Trophoblast cell (in vitro differentiated cells and primary cell): ENCODE measurements around the gene LMTK2.

Experiments
- DNase-seq, 2 donors: peaks; one replicate each; pipeline ENCODE4 v3.0.0-alpha.2; 2016
- H2AFZ ChIP-seq: 2 replicates; pipeline ENCODE4 v1.6.1; 2013; ENCODE audit warnings: low read length, moderate library complexity, mild to moderate bottlenecking; ENCODE audit not compliant: insufficient read depth, poor library complexity
- H2AK5ac ChIP-seq: 2 replicates; pipeline ENCODE4 v1.6.1; 2013; ENCODE audit warnings: mild to moderate bottlenecking, low read length
- H2BK120ac ChIP-seq: 2 replicates; pipeline ENCODE4 v1.6.1; 2013; ENCODE audit warnings: low read length, mild to moderate bottlenecking, moderate library complexity; ENCODE audit not compliant: insufficient read depth, poor library complexity
- H2BK12ac ChIP-seq: 2 replicates; pipeline ENCODE4 v1.6.1; 2013; ENCODE audit warnings: mild to moderate bottlenecking, low read length, moderate library complexity
- H2BK5ac ChIP-seq: 2 replicates; pipeline ENCODE4 v1.6.1; 2013; ENCODE audit warnings: low read length, low read depth, moderate library complexity, mild to moderate bottlenecking; ENCODE audit not compliant: poor library complexity
- H3K14ac ChIP-seq: 2 replicates; pipeline ENCODE4 v1.6.1; 2013; ENCODE audit warnings: mild to moderate bottlenecking, low read length
- H3K18ac ChIP-seq: 2 replicates; pipeline ENCODE4 v1.6.1; 2013; ENCODE audit warnings: mild to moderate bottlenecking, low read length
- H3K23ac ChIP-seq: 2 replicates; pipeline ENCODE4 v1.6.1; 2013; ENCODE audit warnings: low read length
- H3K27ac ChIP-seq: 2 replicates; pipeline ENCODE4 v1.5.1; 2013; ENCODE audit warnings: low read depth, mild to moderate bottlenecking, inconsistent platforms, low read length, moderate library complexity
- H3K27me3 ChIP-seq: 2 replicates; pipeline ENCODE4 v1.6.1; 2013; ENCODE audit warnings: inconsistent platforms, mild to moderate bottlenecking, low read length, moderate library complexity; ENCODE audit not compliant: insufficient read depth
- H3K36me3 ChIP-seq, 2 experiments: 1 replicate in 1 of 2; 2 replicates in 1 of 2; pipeline ENCODE4 v1.6.1; 2013; ENCODE audit warnings: low read length in 2 of 2, mild to moderate bottlenecking in 2 of 2, moderate library complexity in 1 of 2; ENCODE audit not compliant: insufficient read depth in 2 of 2, control insufficient read depth in 1 of 2
- H3K4ac ChIP-seq: 2 replicates; pipeline ENCODE4 v1.6.1; 2013; ENCODE audit warnings: low read depth, mild to moderate bottlenecking, low read length, moderate library complexity
- H3K4me1 ChIP-seq, 2 experiments: 1 replicate in 1 of 2; 2 replicates in 1 of 2; pipeline ENCODE4 v1.6.1; 2013; ENCODE audit warnings: low read length in 2 of 2, mild to moderate bottlenecking in 2 of 2, moderate library complexity in 1 of 2; ENCODE audit not compliant: insufficient read depth in 2 of 2, control insufficient read depth in 1 of 2
- H3K4me2 ChIP-seq: 2 replicates; pipeline ENCODE4 v1.6.1; 2013; ENCODE audit warnings: inconsistent platforms, mild to moderate bottlenecking, low read length, moderate library complexity
- H3K4me3 ChIP-seq: 2 replicates; pipeline ENCODE4 v1.5.1; 2013; ENCODE audit warnings: mild to moderate bottlenecking, low read depth, low read length, inconsistent platforms
- H3K79me1 ChIP-seq: one replicate; pipeline ENCODE4 v1.6.1; 2013; ENCODE audit warnings: low read length
- H3K79me2 ChIP-seq: 2 replicates; pipeline ENCODE4 v1.6.1; 2013; ENCODE audit warnings: low read length, mild to moderate bottlenecking; ENCODE audit not compliant: control insufficient read depth, insufficient read depth, poor library complexity
- H3K9ac ChIP-seq: 2 replicates; pipeline ENCODE4 v1.6.1; 2013; ENCODE audit warnings: mild to moderate bottlenecking, low read length
- H3K9me3 ChIP-seq: 2 replicates; pipeline ENCODE4 v1.6.1; 2013; ENCODE audit warnings: low read depth, mild to moderate bottlenecking, control low read depth, inconsistent platforms, low read length; ENCODE audit not compliant: insufficient read depth
- H4K12ac ChIP-seq: 2 replicates; pipeline ENCODE4 v1.6.1; 2013; ENCODE audit warnings: low read depth, mild to moderate bottlenecking, low read length, moderate library complexity
- H4K8ac ChIP-seq: 2 replicates; pipeline ENCODE4 v1.6.1; 2013; ENCODE audit warnings: low read depth, mild to moderate bottlenecking, low read length, moderate library complexity
- H4K91ac ChIP-seq: one replicate; pipeline ENCODE4 v1.6.1; 2013; ENCODE audit warnings: low read depth, mild to moderate bottlenecking, low read length, moderate library complexity
- WGBS: extraction: QIAGEN DNeasy Blood & Tissue Kit; methylation state at CpG from one replicate; pipeline ENCODE4 v1.1.7; 2013; ENCODE audit warnings: missing lambda C conversion rate; ENCODE audit not compliant: insufficient read length, insufficient coverage; ENCODE audit errors: extremely low coverage; 5-methylcytosine and 5-hydroxymethylcytosine counted together

Gene LMTK2

DNA sequence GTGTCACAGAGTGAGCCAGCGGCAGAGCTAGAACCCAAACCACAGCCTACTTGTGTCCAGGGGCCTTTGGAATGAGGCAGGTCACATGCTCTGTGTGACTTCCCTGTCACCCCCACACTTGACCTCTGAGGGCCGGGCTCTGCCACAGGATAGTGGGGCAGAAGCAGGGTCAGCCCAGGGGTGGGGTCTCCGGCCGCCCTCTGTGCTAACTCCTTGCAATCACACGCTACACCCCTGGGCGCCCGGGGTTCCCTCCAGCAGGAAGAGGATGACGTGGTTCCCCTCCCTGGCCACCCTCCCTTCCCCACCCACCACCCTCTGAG is 125.6 kb downstream of the LMTK2 start:
- no peak overlapping the region for H3K27ac ChIP-seq
- no peak overlapping the region for H4K8ac ChIP-seq
- no peak overlapping the region for H2BK12ac ChIP-seq
- no peak overlapping the region for H3K4me2 ChIP-seq
- H2AFZ ChIP-seq: no peak overlapping the region
- H3K79me2 ChIP-seq: no peaks in the 10 kb centered on the region
- H4K12ac ChIP-seq: no peak overlapping the region
- H2BK120ac ChIP-seq: no peak overlapping the region
- WGBS: no CpG with 5 or more reads among the region's 8 CpGs
- H3K9ac ChIP-seq: no peak overlapping the region
- H3K4ac ChIP-seq: no peak overlapping the region
- no peaks in the 10 kb centered on the region for H3K4me1 ChIP-seq
- no peak overlapping the region for H3K4me3 ChIP-seq
- no peaks in the 10 kb centered on the region for H3K27me3 ChIP-seq
- no peak overlapping the region for H4K91ac ChIP-seq
- H3K9me3 ChIP-seq: peaks cover 4% of the 10 kb centered on the region
- DNase-seq: no peak
- H3K14ac ChIP-seq: no peak overlapping the region
- peaks cover 0 to 4% of the 10 kb centered on the region in 2 experiments for H3K36me3 ChIP-seq
- H3K79me1 ChIP-seq: no peaks in the 10 kb centered on the region
- H2BK5ac ChIP-seq: no peak overlapping the region
- H3K23ac ChIP-seq: no peak overlapping the region
- no peak overlapping the region for H2AK5ac ChIP-seq
- H3K18ac ChIP-seq: no peak overlapping the region

DNA sequence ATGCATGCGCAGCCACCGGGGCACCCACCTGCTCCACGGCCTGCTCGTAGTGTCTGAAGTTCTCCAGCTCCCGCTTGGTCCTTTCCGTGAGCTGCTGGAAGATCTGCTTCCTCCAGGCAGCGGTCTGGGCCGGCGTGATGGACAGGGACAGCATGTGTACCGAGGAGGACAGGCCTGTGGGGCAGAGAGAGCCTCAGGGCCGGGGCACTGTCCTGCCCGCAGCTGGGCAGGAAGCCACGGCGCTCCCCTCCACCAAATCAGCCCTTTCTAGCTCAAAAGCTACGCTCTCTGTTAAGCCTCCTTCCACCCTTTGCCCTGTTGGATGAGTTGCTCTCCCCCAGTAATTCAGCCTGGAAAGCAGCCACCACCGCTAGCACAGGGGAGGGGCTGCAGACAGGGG is 126.1 kb downstream of the LMTK2 start:
- no peak overlapping the region for H2BK5ac ChIP-seq
- no peak overlapping the region for H2AFZ ChIP-seq
- H4K12ac ChIP-seq: no peak overlapping the region
- no peak overlapping the region for H3K4me2 ChIP-seq
- H2AK5ac ChIP-seq: no peak overlapping the region
- no peaks in the 10 kb centered on the region for H3K79me2 ChIP-seq
- no peak overlapping the region for H3K27ac ChIP-seq
- no peaks in the 10 kb centered on the region for H3K79me1 ChIP-seq
- no peak overlapping the region for H3K4me3 ChIP-seq
- no peak overlapping the region for H3K9ac ChIP-seq
- peaks cover 0 to 4% of the 10 kb centered on the region in 2 experiments for H3K36me3 ChIP-seq
- no peak overlapping the region for H2BK120ac ChIP-seq
- H3K23ac ChIP-seq: no peak overlapping the region
- no peaks in the 10 kb centered on the region for H3K27me3 ChIP-seq
- no peak overlapping the region for H4K91ac ChIP-seq
- peaks cover 4% of the 10 kb centered on the region for H3K9me3 ChIP-seq
- no peak overlapping the region for H4K8ac ChIP-seq
- no peak overlapping the region for H3K18ac ChIP-seq
- no peaks in the 10 kb centered on the region for H3K4me1 ChIP-seq
- DNase-seq: no peak
- no peak overlapping the region for H3K14ac ChIP-seq
- WGBS: no CpG with 5 or more reads among the region's 16 CpGs
- no peak overlapping the region for H3K4ac ChIP-seq
- H2BK12ac ChIP-seq: no peak overlapping the region

- Histone ChIP-seq H3K14ac (no peak overlapping the region), H3K9me3 (peaks cover 7% of the 10 kb centered on the region), H3K4me3 (no peak overlapping the region), H4K8ac (no peak overlapping the region), H4K12ac (no peak overlapping the region), H3K4ac (no peak overlapping the region), H3K9ac (no peak overlapping the region), H3K4me2 (no peak overlapping the region), H2AK5ac (no peak overlapping the region), H2BK120ac (no peak overlapping the region), H3K79me2 (no peaks in the 10 kb centered on the region), H3K27ac (no peak overlapping the region), H4K91ac (no peak overlapping the region), H3K18ac (no peak overlapping the region), H3K27me3 (no peaks in the 10 kb centered on the region), H2BK12ac (no peak overlapping the region), H3K79me1 (no peaks in the 10 kb centered on the region), H2AFZ (no peak overlapping the region), H3K23ac (no peak overlapping the region), H3K36me3 (peaks cover 3 to 7% of the 10 kb centered on the region in 2 experiments), H2BK5ac (no peak overlapping the region), H3K4me1 (no peaks in the 10 kb centered on the region)
- no peak for DNase-seq
- WGBS: no CpG with 5 or more reads among the region's 32 CpGs
Measured at GRCh38 chr7:98233219-98234070, 126.8 kb downstream of the LMTK2 start.

GRCh38 chr7:98234429-98235147 is 127.9 kb downstream of the LMTK2 start:
- Histone ChIP-seq H3K4me2 (no peak overlapping the region), H3K4me1 (peaks cover 0 to 2% of the 10 kb centered on the region in 2 experiments), H3K79me2 (no peaks in the 10 kb centered on the region), H3K27ac (no peak overlapping the region), H4K91ac (no peak overlapping the region), H3K79me1 (no peaks in the 10 kb centered on the region), H3K4ac (no peak overlapping the region), H3K4me3 (no peak overlapping the region), H2AK5ac (no peak overlapping the region), H2BK120ac (no peak overlapping the region), H3K27me3 (no peaks in the 10 kb centered on the region), H3K9ac (no peak overlapping the region), H3K36me3 (peaks cover 5 to 7% of the 10 kb centered on the region in 2 experiments), H2AFZ (no peak overlapping the region), H3K9me3 (peaks cover 6% of the 10 kb centered on the region), H3K14ac (no peak overlapping the region), H2BK5ac (no peak overlapping the region), H2BK12ac (no peak overlapping the region), H4K8ac (no peak overlapping the region), H3K23ac (no peak overlapping the region), H3K18ac (no peak overlapping the region), H4K12ac (no peak overlapping the region)
- peak in 1 of 2 donors; percentile 52 for DNase-seq
- no CpG with 5 or more reads among the region's 10 CpGs for WGBS
